ENCODE results near the gene WIPF1. TPM values are rescaled to one million over a fixed set of nuclear protein-coding genes. Genes with fewer than 3 reads are reported as not detected.

WIPF1 gene
- total RNA-seq, 4 donors from 2014 or later, result 20.9 to 60.1 (median 43.3) TPM

DNA sequence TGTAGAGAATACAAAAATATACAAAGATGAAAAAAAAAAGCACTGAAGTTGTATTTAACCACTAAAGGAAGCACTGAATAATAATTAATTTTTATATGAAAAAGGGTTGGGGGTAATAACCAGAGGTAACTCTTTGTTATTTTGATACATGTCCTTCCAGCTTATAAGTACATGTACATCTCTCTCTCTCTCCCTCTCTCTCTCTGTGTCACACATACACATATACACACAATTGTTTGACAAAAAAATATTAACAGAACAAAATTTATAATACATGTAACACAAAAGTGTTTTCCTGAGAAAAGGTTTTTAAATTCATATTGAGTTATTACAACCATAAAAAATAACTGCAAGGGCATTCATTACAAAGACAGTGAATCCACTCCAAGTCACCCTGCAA lies 4.6 kb downstream of the WIPF1 start:
- DNase-seq (ENCODE audit: low spot score), result no peak
- ATAC-seq (ENCODE audit: low FRiP score), result no peak
- TF ChIP-seq, protein P1, sequence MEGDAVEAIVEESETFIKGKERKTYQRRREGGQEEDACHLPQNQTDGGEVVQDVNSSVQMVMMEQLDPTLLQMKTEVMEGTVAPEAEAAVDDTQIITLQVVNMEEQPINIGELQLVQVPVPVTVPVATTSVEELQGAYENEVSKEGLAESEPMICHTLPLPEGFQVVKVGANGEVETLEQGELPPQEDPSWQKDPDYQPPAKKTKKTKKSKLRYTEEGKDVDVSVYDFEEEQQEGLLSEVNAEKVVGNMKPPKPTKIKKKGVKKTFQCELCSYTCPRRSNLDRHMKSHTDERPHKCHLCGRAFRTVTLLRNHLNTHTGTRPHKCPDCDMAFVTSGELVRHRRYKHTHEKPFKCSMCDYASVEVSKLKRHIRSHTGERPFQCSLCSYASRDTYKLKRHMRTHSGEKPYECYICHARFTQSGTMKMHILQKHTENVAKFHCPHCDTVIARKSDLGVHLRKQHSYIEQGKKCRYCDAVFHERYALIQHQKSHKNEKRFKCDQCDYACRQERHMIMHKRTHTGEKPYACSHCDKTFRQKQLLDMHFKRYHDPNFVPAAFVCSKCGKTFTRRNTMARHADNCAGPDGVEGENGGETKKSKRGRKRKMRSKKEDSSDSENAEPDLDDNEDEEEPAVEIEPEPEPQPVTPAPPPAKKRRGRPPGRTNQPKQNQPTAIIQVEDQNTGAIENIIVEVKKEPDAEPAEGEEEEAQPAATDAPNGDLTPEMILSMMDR (IDR thresholded peaks at IDR 0.05), result no peak

DNA sequence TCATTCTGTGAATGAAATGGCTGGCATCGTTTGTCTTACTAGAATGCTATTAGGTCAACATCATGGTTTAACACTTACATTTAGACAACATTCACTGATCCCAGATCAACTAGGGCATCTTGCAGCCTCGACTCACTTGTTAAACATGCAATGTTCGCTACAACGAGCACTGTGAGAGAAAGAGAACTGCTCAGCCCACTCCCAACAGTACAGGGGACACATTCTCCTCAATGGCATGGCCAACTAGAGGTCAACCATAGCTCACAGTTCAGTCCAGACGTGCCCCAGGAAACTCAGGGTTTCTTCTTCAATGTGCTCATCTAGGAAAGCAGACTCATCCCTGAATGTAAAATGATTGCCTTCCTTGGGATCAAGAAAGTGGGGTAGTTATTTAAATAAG lies 5.9 kb downstream of the WIPF1 start:
- DNase-seq (ENCODE audit: low spot score) (no peak), ATAC-seq (ENCODE audit: low FRiP score) (no peak)
- TF ChIP-seq, protein P1 (IDR thresholded peaks at IDR 0.05), result no peak

DNA sequence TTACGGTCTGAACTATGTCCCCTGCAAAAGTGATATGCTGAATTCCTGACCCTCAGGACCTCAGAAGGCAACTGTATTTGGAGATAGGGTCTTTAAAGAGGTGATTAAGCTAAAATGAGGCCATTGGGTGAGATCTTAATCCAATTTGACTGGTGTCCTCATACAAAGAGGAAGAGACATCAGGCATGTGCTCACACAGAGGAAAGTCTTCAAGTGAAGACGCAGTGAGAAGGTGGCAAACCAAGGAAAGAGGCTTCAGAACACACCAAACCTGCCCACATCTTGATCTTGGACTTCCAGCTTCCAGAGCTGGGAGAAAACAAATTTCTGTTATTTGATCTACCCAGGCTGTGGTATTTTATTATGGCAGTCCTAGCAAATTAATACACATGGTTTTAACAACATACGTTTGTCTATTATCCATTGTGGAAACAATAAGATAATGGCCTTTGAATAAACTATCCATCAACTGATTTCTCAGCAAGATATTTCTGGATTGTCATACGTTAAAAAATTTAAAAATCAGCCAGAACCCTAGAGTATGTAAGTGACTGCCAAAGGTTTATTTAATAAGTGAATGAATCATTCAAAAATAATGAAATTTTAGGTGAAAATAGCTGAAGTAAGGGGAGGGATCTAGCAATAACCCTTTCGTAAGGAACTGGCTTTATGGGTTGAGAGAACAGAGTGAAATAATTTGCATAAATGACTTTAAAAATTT lies 6.5 kb downstream of the WIPF1 start:
- no peak for DNase-seq (ENCODE audit: low spot score)
- TF ChIP-seq, protein P1 (IDR thresholded peaks at IDR 0.05), result no peak
- no peak for ATAC-seq (ENCODE audit: low FRiP score)

DNA sequence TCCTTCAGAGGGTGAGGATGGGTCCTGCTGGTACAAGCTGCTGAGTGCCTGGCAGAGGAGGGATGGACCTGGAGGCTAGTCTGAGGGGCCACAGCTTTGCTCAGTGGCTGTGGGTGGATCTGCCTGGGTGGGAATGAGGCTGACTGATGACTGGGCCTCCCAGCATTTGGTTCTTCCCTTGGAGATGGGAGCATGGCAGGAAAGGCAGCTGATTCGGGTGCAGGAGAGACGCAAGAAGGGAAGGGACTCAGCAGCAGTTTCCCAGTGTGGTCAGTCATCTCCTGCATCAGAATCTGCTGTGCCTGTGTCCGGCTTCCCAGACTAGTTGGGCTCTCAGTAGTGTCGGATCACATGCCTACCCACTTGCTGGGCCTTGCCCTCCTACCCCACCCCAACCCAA lies 7.3 kb downstream of the WIPF1 start:
- TF ChIP-seq, protein P1 (IDR thresholded peaks at IDR 0.05), result no peak
- ATAC-seq (ENCODE audit: low FRiP score) (no peak), DNase-seq (ENCODE audit: low spot score) (no peak)

DNA sequence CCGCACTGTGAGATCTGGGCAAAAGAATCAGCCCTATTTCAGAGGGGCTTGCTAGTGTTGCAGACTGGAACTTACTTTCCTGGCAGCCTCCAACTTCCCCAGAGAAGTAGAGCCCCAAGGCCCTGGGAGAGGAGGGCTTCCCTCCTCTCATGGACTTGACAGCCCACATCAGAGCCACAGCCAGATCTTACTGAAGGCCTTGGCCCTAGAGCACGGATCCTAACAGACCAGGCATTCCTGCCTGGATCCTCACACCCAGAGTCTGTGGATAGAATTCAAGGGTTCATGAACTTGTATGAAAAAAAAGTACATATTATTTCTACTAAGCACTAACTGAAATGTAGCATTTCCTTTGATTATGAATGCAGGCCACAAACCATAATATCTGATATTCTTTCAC lies 8.3 kb downstream of the WIPF1 start:
- TF ChIP-seq, protein P1 (IDR thresholded peaks at IDR 0.05), result no peak
- DNase-seq (ENCODE audit: low spot score), result no peak
- no peak for ATAC-seq (ENCODE audit: low FRiP score)

DNA sequence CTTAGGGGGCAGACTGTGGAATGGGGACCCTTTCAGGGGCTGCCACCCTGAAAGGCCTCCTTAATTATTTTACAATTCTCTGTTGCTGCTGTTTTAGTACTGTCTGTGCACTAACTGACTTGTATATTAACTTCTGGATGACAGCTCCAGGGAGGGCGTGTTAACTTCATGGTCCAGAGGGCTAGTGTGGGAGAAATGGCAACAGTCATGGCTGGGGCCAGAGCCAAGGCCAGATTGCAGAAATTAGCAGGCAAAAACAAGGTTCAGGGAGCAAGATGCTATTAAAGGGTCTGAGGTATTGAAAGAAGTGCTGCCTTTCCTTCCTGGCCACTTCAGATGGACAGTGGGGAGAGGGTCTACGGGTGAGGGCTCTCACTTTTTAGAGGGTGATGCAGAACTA lies 9.1 kb downstream of the WIPF1 start:
- no peak for ATAC-seq (ENCODE audit: low FRiP score)
- TF ChIP-seq, protein P1 (IDR thresholded peaks at IDR 0.05), result no peak
- no peak for DNase-seq (ENCODE audit: low spot score)

DNA sequence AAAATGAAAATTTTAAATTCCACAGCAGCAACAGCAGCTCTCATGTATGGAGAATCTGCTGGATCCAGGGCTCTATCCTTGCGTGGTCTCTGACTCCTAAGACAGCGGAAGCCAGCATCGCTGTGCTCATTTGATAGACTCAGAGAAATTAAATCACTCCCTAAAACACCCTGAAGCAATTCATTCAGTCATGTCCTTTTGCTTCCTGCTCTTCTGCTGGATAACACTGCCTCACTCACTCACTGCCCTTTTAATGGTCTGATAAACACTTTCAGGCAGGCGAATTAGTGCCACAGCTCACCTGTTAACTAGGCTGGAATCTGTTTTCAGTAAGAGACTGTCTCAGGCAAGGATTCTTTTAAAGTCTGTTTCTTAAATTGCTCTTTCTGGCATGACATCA lies 10.0 kb downstream of the WIPF1 start:
- TF ChIP-seq, protein P1 (IDR thresholded peaks at IDR 0.05), result no peak
- ATAC-seq (ENCODE audit: low FRiP score), result no peak
- no peak for DNase-seq (ENCODE audit: low spot score)

All from omental fat pad (tissue), 4 donors.